Parathyroid adenoma (tissue), 2 donors: ENCODE results near the gene NRSN2.
"Not testable (repeated sequence)": the region's sequence is repeated elsewhere in the genome, so short reads cannot be mapped to it uniquely, and the experiment has no call there.

Source experiments
- H2AFZ ChIP-seq: fragments of 300-600 bp; sonication (generic); one replicate; pipeline ENCODE4 v1.7.0; 2017; ENCODE audit warnings: antibody characterized with exemption, mild to moderate bottlenecking
- H3K27ac ChIP-seq: fragments of 300-600 bp; sonication (generic); one replicate; pipeline ENCODE4 v1.7.0; 2017
- H3K27me3 ChIP-seq: fragments of 300-600 bp; sonication (generic); one replicate; pipeline ENCODE4 v1.7.0; 2017; ENCODE audit warnings: low read length; ENCODE audit not compliant: control insufficient read depth, insufficient read depth
- H3K36me3 ChIP-seq: fragments of 300-600 bp; sonication (generic); one replicate; pipeline ENCODE4 v1.7.0; 2017; ENCODE audit warnings: low read length; ENCODE audit not compliant: control insufficient read depth, insufficient read depth
- H3K4me1 ChIP-seq: fragments of 300-600 bp; sonication (generic); one replicate; pipeline ENCODE4 v1.7.0; 2017; ENCODE audit warnings: control low read depth
- H3K4me2 ChIP-seq: fragments of 300-600 bp; sonication (generic); one replicate; pipeline ENCODE4 v1.7.0; 2017; ENCODE audit warnings: low read length
- H3K4me3 ChIP-seq: fragments of 300-600 bp; sonication (generic); one replicate; pipeline ENCODE4 v1.7.0; 2017; ENCODE audit warnings: low read depth, low read length
- H3K79me2 ChIP-seq: fragments of 300-600 bp; sonication (generic); one replicate; pipeline ENCODE4 v1.7.0; 2017; ENCODE audit warnings: control low read depth
- H3K9ac ChIP-seq: fragments of 300-600 bp; sonication (generic); one replicate; pipeline ENCODE4 v1.7.0; 2017; ENCODE audit warnings: mild to moderate bottlenecking
- H3K9me3 ChIP-seq: fragments of 300-600 bp; sonication (generic); one replicate; pipeline ENCODE4 v1.7.0; 2017; ENCODE audit warnings: low read length; ENCODE audit not compliant: control insufficient read depth
- CTCF ChIP-seq: fragments of 300-600 bp; sonication (generic); IDR thresholded peaks from one replicate; pipeline ENCODE4 v1.7.0; 2017; ENCODE audit warnings: antibody characterized with exemption, mild to moderate bottlenecking
- donor health status: primary hyperparathyroidism.

NRSN2 gene

GRCh38 chr20:375265-375889, 28.5 kb downstream of the NRSN2 start:
- Histone ChIP-seq H3K27me3 (no peaks in the 10 kb centered on the region), H2AFZ (no peak overlapping the region), H3K9ac (no peak overlapping the region), H3K4me3 (no peak overlapping the region), H3K4me2 (no peak overlapping the region), H3K79me2 (no peaks in the 10 kb centered on the region), H3K36me3 (no peaks in the 10 kb centered on the region), H3K27ac (no peak overlapping the region), H3K4me1 (peaks cover 7% of the 10 kb centered on the region), H3K9me3 (no peaks in the 10 kb centered on the region)
- no peak for TF ChIP-seq CTCF

- H3K27me3 ChIP-seq = no peaks in the 10 kb centered on the region
- H3K9me3 ChIP-seq = no peaks in the 10 kb centered on the region
Measured at GRCh38 chr20:376089-376488, 29.2 kb downstream of the NRSN2 start.

GRCh38 chr20:376750-377149, 29.8 kb downstream of the NRSN2 start:
- TF ChIP-seq CTCF = no peak

More at GRCh38 chr20:376089-376488, 29.2 kb downstream of the NRSN2 start:
- H3K27ac ChIP-seq = no peak overlapping the region
- no peak overlapping the region for H3K4me3 ChIP-seq
- no peaks in the 10 kb centered on the region for H3K79me2 ChIP-seq
- H2AFZ ChIP-seq = no peak overlapping the region
- no peaks in the 10 kb centered on the region for H3K36me3 ChIP-seq
- TF ChIP-seq CTCF = no peak
- H3K4me2 ChIP-seq = no peak overlapping the region
- peaks cover 7% of the 10 kb centered on the region for H3K4me1 ChIP-seq
- H3K9ac ChIP-seq = no peak overlapping the region

GRCh38 chr20:377578-377977, 30.7 kb downstream of the NRSN2 start:
- not testable (repeated sequence) for H3K27ac ChIP-seq, H3K27me3 ChIP-seq, H3K36me3 ChIP-seq, H2AFZ ChIP-seq, H3K4me3 ChIP-seq, H3K79me2 ChIP-seq, H3K4me2 ChIP-seq, H3K9me3 ChIP-seq, H3K4me1 ChIP-seq, H3K9ac ChIP-seq

More at GRCh38 chr20:376750-377149, 29.8 kb downstream of the NRSN2 start:
- no peak overlapping the region for H3K27ac ChIP-seq
- H3K4me2 ChIP-seq = no peak overlapping the region
- H3K27me3 ChIP-seq = no peaks in the 10 kb centered on the region
- H3K9me3 ChIP-seq = no peaks in the 10 kb centered on the region
- peaks cover 3% of the 10 kb centered on the region for H3K4me1 ChIP-seq
- H3K9ac ChIP-seq = no peak overlapping the region
- no peaks in the 10 kb centered on the region for H3K79me2 ChIP-seq
- H2AFZ ChIP-seq = no peak overlapping the region
- no peak overlapping the region for H3K4me3 ChIP-seq
- no peaks in the 10 kb centered on the region for H3K36me3 ChIP-seq

- Histone ChIP-seq H2AFZ (no peak overlapping the region), H3K9me3 (no peaks in the 10 kb centered on the region), H3K27me3 (no peaks in the 10 kb centered on the region), H3K27ac (no peak overlapping the region), H3K79me2 (no peaks in the 10 kb centered on the region), H3K4me3 (no peak overlapping the region), H3K9ac (no peak overlapping the region), H3K36me3 (no peaks in the 10 kb centered on the region), H3K4me2 (no peak overlapping the region), H3K4me1 (no peaks in the 10 kb centered on the region)
- TF ChIP-seq CTCF = no peak
Measured at GRCh38 chr20:378961-379336, 32.0 kb downstream of the NRSN2 start.
